Astrocyte of the cerebellum (primary cell): Measurements from ENCODE around the gene WNT9B.

ENCODE experiments used
- DNase-seq: peaks from one replicate; pipeline ENCODE4 v3.0.0-alpha.2; 2011; ENCODE audit warnings: low read depth
- H3K4me3 ChIP-seq: 2 replicates; pipeline ENCODE4 v1.5.1; 2011; ENCODE audit warnings: mild to moderate bottlenecking, low read depth, low read length, moderate library complexity
- CTCF ChIP-seq: IDR thresholded peaks from 2 replicates; pipeline ENCODE4 v1.5.1; 2012; ENCODE audit warnings: low read length, low read depth, moderate library complexity, mild to moderate bottlenecking; ENCODE audit errors: missing control alignments
- in situ Hi-C: cut with HindIII; loops from 2 replicates; pipeline ENCODE4 v1.10.0; 2017; ENCODE audit warnings: low sequenced_read_pairs

WNT9B gene

GRCh38 chr17:46811978-46812583 is 39.3 kb upstream of the WNT9B start:
- in situ Hi-C loops: no loop called here
- H3K4me3 ChIP-seq: no peak overlapping the region

GRCh38 chr17:46812624-46813318 is 38.6 kb upstream of the WNT9B start:
- no peak for TF ChIP-seq CTCF
- no peak for DNase-seq
- H3K4me3 ChIP-seq: no peak overlapping the region
- in situ Hi-C loops: no loop called here

More at GRCh38 chr17:46811978-46812583, 39.3 kb upstream of the WNT9B start:
- DNase-seq: no peak
- TF ChIP-seq CTCF: no peak

GRCh38 chr17:46813920-46814319 is 37.5 kb upstream of the WNT9B start:
- DNase-seq: no peak
- no peak for TF ChIP-seq CTCF
- no peak overlapping the region for H3K4me3 ChIP-seq
- in situ Hi-C loops: no loop called here

- no peak overlapping the region for H3K4me3 ChIP-seq
- in situ Hi-C loops: no loop called here
- TF ChIP-seq CTCF: no peak
- no peak for DNase-seq
Observed at GRCh38 chr17:46814446-46814845, 36.9 kb upstream of the WNT9B start.

- no peak for DNase-seq
- H3K4me3 ChIP-seq: no peak overlapping the region
- in situ Hi-C loops: no loop called here
- no peak for TF ChIP-seq CTCF
Observed at GRCh38 chr17:46815474-46816353, 35.7 kb upstream of the WNT9B start.

GRCh38 chr17:46817151-46817900 is 34.1 kb upstream of the WNT9B start:
- no peak for TF ChIP-seq CTCF
- no peak overlapping the region for H3K4me3 ChIP-seq
- in situ Hi-C loops: no loop called here
- DNase-seq: no peak
